ENCODE measurements around the gene DVL1. TPM values are rescaled to one million over a fixed set of nuclear protein-coding genes. Genes with fewer than 3 reads are reported as not detected.

DVL1 gene
- total and polyA plus RNA-seq, 4 donors = 39.2 to 79.1 (median 62.8) TPM

DNA sequence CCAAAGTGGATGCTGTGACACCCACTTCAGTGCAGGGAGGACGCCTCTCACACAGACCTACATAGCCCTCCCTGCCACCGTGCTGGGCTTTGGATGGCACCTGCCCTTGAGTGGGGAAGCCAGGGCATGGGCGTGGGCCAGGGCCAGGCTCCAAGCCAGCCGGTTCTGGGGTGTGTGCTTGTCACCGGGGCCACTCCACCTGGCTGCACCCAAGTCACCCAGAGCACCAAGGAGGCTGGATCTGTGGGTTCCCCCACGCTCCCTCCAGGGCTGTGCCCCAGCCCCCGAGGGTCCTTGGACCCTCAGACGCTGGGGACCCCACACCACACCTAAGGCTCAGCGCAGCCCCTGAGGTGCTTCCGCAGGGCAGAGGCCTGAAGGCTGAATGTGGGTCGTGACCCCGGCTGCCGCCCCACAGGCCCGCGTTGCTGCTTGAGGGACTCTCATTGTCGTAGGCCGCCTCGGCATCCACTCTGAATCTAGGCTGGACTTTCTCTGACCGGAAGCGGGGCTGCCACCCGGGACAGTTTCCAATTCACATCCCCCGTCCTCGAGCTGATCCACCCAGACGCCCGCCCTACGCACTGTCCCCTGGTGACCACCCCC lies 7.7 kb upstream of the DVL1 start:
- peaks cover 0 to 14% (median 5%) of the 10 kb centered on the region in 4 donors for H3K36me3 ChIP-seq (ENCODE audit: control insufficient read depth in 4 of 4, insufficient read depth in 4 of 4, low read length in 4 of 4)
- H3K4me3 ChIP-seq = peak overlapping the region; percentile 23
- H3K27me3 ChIP-seq (ENCODE audit: control insufficient read depth in 3 of 3, insufficient read depth in 3 of 3, low read length in 2 of 3) = peaks cover 0 to 4% (median 0%) of the 10 kb centered on the region in 3 donors
- no peak for ATAC-seq (ENCODE audit: insufficient read depth, low FRiP score)
- TF ChIP-seq, protein P1, sequence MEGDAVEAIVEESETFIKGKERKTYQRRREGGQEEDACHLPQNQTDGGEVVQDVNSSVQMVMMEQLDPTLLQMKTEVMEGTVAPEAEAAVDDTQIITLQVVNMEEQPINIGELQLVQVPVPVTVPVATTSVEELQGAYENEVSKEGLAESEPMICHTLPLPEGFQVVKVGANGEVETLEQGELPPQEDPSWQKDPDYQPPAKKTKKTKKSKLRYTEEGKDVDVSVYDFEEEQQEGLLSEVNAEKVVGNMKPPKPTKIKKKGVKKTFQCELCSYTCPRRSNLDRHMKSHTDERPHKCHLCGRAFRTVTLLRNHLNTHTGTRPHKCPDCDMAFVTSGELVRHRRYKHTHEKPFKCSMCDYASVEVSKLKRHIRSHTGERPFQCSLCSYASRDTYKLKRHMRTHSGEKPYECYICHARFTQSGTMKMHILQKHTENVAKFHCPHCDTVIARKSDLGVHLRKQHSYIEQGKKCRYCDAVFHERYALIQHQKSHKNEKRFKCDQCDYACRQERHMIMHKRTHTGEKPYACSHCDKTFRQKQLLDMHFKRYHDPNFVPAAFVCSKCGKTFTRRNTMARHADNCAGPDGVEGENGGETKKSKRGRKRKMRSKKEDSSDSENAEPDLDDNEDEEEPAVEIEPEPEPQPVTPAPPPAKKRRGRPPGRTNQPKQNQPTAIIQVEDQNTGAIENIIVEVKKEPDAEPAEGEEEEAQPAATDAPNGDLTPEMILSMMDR (IDR thresholded peaks at IDR 0.05; ENCODE audit: control extremely low read depth, extremely low read depth) = no peak
- peak; percentile 48 to 65 (median 60) for DNase-seq
- H3K27ac ChIP-seq (ENCODE audit: low read depth in 1 of 2, low read length in 1 of 2) = peak overlapping the region in 1 of 2 donors; percentile 74
- peaks cover 0 to 44% (median 9%) of the 10 kb centered on the region in 5 donors for H3K4me1 ChIP-seq (ENCODE audit: control insufficient read depth in 5 of 5, insufficient read depth in 5 of 5, low read length in 5 of 5)
- peaks cover 0 to 5% (median 0%) of the 10 kb centered on the region in 4 donors for H3K9me3 ChIP-seq (ENCODE audit: control insufficient read depth in 4 of 4, insufficient read depth in 3 of 4, low read length in 3 of 4)
- H3K9ac ChIP-seq (ENCODE audit: insufficient read depth in 1 of 2, low read length in 2 of 2) = peak overlapping the region; percentile 55 to 86
- WGBS, 2 donors = 31 to 62% methylated on average over 26 of the region's 26 CpGs

DNA sequence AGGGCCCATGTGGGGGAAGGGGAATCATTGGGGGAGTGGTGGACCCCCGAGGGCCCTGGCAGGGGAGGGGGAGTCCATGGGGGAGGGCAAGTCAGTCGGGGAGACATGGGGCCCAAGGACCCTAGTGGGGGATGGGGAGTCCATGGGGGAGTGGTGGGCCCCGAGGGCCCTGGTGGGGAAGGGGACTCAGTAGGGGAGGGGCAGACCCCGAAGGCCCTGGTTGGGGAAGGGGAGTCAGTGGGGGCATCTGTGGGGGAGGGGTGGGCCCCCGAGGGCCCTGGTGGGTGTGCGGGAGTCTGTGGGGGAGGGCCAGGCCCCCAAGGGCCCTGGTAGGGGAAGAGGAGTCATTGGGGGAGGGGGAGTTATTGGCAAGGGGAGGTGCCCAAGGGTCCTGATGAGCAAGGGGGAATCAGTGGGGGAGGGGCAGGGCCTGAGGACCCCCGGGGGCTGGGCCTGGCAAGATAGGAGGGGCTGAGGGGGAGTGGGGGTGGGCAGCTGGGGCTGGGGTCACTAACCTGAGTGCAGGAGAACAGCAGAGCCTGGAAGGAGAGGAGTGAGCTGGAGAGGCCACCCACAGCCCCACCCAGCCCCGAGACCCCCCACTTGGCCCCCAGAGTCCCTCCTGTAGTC lies 7.1 kb upstream of the DVL1 start:
- WGBS, 2 donors = 34 to 46% methylated on average over 6 to 8 of the region's 8 CpGs
- H3K4me3 ChIP-seq = no peak overlapping the region
- H3K9ac ChIP-seq (ENCODE audit: insufficient read depth in 1 of 2, low read length in 2 of 2) = no peak overlapping the region
- peak overlapping the region in 1 of 2 donors; percentile 74 for H3K27ac ChIP-seq (ENCODE audit: low read depth in 1 of 2, low read length in 1 of 2)
- ATAC-seq (ENCODE audit: insufficient read depth, low FRiP score) = no peak
- TF ChIP-seq, protein P1 (IDR thresholded peaks at IDR 0.05; ENCODE audit: control extremely low read depth, extremely low read depth) = no peak
- H3K9me3 ChIP-seq (ENCODE audit: control insufficient read depth in 4 of 4, insufficient read depth in 3 of 4, low read length in 3 of 4) = peaks cover 0 to 5% (median 0%) of the 10 kb centered on the region in 4 donors
- H3K27me3 ChIP-seq (ENCODE audit: control insufficient read depth in 3 of 3, insufficient read depth in 3 of 3, low read length in 2 of 3) = peaks cover 0 to 4% (median 0%) of the 10 kb centered on the region in 3 donors
- H3K4me1 ChIP-seq (ENCODE audit: control insufficient read depth in 5 of 5, insufficient read depth in 5 of 5, low read length in 5 of 5) = peaks cover 0 to 46% (median 9%) of the 10 kb centered on the region in 5 donors
- no peak for DNase-seq
- H3K36me3 ChIP-seq (ENCODE audit: control insufficient read depth in 4 of 4, insufficient read depth in 4 of 4, low read length in 4 of 4) = peaks cover 0 to 14% (median 5%) of the 10 kb centered on the region in 4 donors

DNA sequence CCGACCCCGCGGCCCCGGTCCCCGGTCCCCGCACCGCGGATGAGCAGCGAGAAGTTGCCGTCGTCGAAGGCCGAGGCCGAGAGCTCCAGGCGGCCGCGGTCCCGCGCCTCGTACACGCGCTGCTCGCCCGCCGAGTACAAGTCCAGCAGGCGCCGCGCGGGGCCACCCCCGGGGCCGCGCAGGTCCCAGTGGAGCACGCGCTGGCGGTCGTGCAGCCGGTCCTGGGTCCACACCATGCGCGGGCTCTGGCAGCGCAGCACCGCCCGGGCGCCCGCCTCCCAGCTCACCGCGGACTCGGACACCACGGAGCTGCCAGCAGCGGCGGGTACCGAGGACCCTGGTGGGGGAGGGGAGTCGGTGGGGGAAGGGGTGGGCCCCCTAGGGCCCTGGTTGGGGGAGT lies 6.2 kb upstream of the DVL1 start:
- Histone ChIP-seq H3K9me3 (ENCODE audit: control insufficient read depth in 4 of 4, insufficient read depth in 3 of 4, low read length in 3 of 4) (peaks cover 0 to 2% (median 0%) of the 10 kb centered on the region in 4 donors), H3K4me3 (no peak overlapping the region), H3K27me3 (ENCODE audit: control insufficient read depth in 3 of 3, insufficient read depth in 3 of 3, low read length in 2 of 3) (no peaks in the 10 kb centered on the region), H3K9ac (ENCODE audit: insufficient read depth in 1 of 2, low read length in 2 of 2) (no peak overlapping the region), H3K4me1 (ENCODE audit: control insufficient read depth in 5 of 5, insufficient read depth in 5 of 5, low read length in 5 of 5) (peaks cover 0 to 38% (median 9%) of the 10 kb centered on the region in 5 donors), H3K36me3 (ENCODE audit: control insufficient read depth in 4 of 4, insufficient read depth in 4 of 4, low read length in 4 of 4) (peaks cover 0 to 14% (median 5%) of the 10 kb centered on the region in 4 donors), H3K27ac (ENCODE audit: low read depth in 1 of 2, low read length in 1 of 2) (no peak overlapping the region)
- TF ChIP-seq, protein P1 (IDR thresholded peaks at IDR 0.05; ENCODE audit: control extremely low read depth, extremely low read depth) = no peak
- 4 to 6% methylated on average over 40 to 52 of the region's 52 CpGs for WGBS, 2 donors
- peak; percentile 50 to 78 (median 71) for DNase-seq
- no peak for ATAC-seq (ENCODE audit: insufficient read depth, low FRiP score)

All from lung (tissue), 12 donors.